ENCODE results near the gene TXNDC15. TPM values are rescaled to one million over a fixed set of nuclear protein-coding genes. Genes with fewer than 3 reads are reported as not detected.
"Not testable (repeated sequence)": the region's sequence is repeated elsewhere in the genome, so short reads cannot be mapped to it uniquely, and the experiment has no call there.

TXNDC15 gene, protein sequence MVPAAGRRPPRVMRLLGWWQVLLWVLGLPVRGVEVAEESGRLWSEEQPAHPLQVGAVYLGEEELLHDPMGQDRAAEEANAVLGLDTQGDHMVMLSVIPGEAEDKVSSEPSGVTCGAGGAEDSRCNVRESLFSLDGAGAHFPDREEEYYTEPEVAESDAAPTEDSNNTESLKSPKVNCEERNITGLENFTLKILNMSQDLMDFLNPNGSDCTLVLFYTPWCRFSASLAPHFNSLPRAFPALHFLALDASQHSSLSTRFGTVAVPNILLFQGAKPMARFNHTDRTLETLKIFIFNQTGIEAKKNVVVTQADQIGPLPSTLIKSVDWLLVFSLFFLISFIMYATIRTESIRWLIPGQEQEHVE
- 10 to 100 TPM; 86.8 to 96.5 TPM for total RNA-seq
- 100 to 1,000 TPM; 111 to 120 TPM for polyA plus RNA-seq (ENCODE audit: insufficient read length in 2 of 2)
- long read RNA-seq, donor 1, transcript TXNDC15-201 (5 exons, 3,548 nt) = major isoform, 19 of 48 reads
- long read RNA-seq, donor 1, partial matches to known transcripts = 25 of 48 reads
- long read RNA-seq, donor 1, other reads (novel, unspliced or antisense) = 0 of 48 reads
- long read RNA-seq, donor 2, transcript TXNDC15-201 (5 exons, 3,548 nt) = major isoform, 8 of 11 reads
- long read RNA-seq, donor 2, partial matches to known transcripts = 0 of 11 reads
- long read RNA-seq, donor 2, other reads (novel, unspliced or antisense) = 0 of 11 reads
- long read RNA-seq, donor 3, transcript TXNDC15-201 (5 exons, 3,548 nt) = major isoform, 10 of 20 reads
- long read RNA-seq, donor 3, partial matches to known transcripts = 6 of 20 reads
- long read RNA-seq, donor 3, other reads (novel, unspliced or antisense) = 0 of 20 reads
- long read RNA-seq, donor 4, transcript TXNDC15-201 (5 exons, 3,548 nt) = major isoform, 22 of 46 reads
- long read RNA-seq, donor 4, partial matches to known transcripts = 21 of 46 reads
- long read RNA-seq, donor 4, other reads (novel, unspliced or antisense) = 0 of 46 reads

DNA sequence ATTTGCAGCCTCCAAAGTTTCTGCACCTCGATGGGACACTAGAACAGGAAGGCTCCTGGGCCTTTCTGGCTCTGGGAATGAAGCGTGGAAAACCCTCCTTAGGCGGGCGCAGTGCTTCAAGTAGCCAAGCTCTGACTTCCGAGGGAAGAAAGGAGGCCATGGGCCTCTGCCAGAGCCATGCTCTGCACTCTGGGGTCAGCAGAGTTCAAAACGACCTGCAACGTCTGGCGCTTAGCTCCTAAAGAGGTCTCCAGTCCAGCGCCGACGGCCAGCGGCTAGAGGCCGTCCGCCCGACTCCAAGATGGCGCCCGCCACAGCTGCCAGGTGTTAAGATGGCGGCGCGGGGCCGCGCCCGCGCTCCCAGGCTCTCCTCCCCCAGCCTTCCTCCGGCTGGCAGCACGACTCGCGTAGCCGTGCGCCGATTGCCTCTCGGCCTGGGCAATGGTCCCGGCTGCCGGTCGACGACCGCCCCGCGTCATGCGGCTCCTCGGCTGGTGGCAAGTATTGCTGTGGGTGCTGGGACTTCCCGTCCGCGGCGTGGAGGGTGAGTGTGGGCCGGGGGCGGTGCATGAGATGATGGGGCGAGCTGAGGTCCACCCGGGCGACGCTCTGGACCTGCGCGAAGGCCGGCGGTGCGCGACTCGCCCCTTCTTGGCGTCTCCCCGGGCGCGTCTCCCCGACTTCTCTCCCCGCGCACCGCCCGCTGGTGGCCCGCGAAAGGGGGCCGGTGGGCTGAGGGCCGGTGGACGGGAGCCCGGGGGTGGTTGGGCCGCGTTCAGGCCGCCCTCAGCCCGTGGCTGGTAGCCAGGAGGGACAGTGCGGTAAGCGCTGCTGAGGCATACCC, at the start of gene TXNDC15:
TXNDC15 (plus strand) TSS at position 385 of the 844 bp plus-strand sequence; CDS start at position 442, 57 bp downstream.
- peak; percentile 77 to 97 (median 84) for DNase-seq (ENCODE audit: low read depth in 4 of 6, low spot score in 6 of 6)
- Histone ChIP-seq H3K4me1 (ENCODE audit: control insufficient read depth, insufficient read depth, low read length) (peaks cover 22% of the 10 kb centered on the region), H3K9me3 (ENCODE audit: control insufficient read depth, insufficient read depth, low read length) (no peaks in the 10 kb centered on the region), H3K4me3 (ENCODE audit: low read depth, low read length) (peak within 1 kb of the TSS; percentile 79), H3K36me3 (ENCODE audit: control insufficient read depth, insufficient read depth, low read length) (peaks cover 3% of the 10 kb centered on the region), H3K27ac (ENCODE audit: low read depth, low read length) (peak within 1 kb of the TSS; percentile 96), H3K27me3 (ENCODE audit: control insufficient read depth, insufficient read depth, low read length) (no peaks in the 10 kb centered on the region)
- 2% methylated on average over 70 of the region's 79 CpGs for WGBS (ENCODE audit: insufficient coverage)

DNA sequence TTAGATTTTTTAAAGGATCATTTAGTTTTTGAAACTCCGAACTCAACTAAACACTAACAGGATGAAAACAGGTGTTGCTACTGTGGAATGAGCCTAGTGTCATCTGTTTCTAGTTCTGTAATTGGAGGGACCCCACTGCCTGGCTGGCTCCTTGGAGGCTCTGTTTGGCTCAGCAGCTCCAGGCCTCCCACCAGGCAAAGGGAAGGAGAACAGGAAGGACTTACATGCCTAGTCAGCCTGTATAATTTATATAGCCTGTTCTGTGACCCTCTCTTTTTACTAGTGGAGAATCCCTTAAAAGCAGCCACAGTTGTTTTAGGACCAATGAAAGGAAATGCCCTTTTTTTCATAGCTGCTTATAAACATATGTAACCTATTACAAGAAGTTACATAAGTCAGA, 49.5 kb upstream of the TXNDC15 start:
- no CpG with 5 or more reads among the region's 1 CpG for WGBS (ENCODE audit: insufficient coverage)
- no peak for DNase-seq (ENCODE audit: low read depth in 4 of 6, low spot score in 6 of 6)
- Histone ChIP-seq H3K9me3 (ENCODE audit: control insufficient read depth, insufficient read depth, low read length) (no peaks in the 10 kb centered on the region), H3K4me3 (ENCODE audit: low read depth, low read length) (no peak overlapping the region), H3K27ac (ENCODE audit: low read depth, low read length) (no peak overlapping the region), H3K27me3 (ENCODE audit: control insufficient read depth, insufficient read depth, low read length) (no peaks in the 10 kb centered on the region), H3K4me1 (ENCODE audit: control insufficient read depth, insufficient read depth, low read length) (no peaks in the 10 kb centered on the region), H3K36me3 (ENCODE audit: control insufficient read depth, insufficient read depth, low read length) (peaks cover 35% of the 10 kb centered on the region)

DNA sequence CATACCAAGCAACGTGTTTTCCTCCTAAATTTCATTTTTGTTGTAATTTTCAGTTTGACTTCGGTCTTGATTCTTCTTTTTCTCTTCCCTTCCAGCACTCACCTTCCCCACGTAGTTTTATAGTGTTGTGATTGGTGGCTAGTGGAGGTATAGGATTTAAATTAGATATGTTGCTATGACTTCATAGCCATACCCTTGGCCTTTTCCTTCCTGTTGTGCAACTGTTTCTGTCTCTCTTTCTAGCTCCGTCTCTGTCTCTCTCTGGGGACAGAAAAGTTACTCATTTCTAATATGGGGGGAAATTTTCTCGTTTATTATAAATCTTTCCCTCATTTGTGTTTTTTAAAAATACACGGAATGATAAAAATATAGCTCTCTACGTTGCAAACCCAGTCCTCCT, 49.0 kb upstream of the TXNDC15 start:
- 86% methylated on average over 2 of the region's 7 CpGs for WGBS (ENCODE audit: insufficient coverage)
- Histone ChIP-seq H3K4me1 (ENCODE audit: control insufficient read depth, insufficient read depth, low read length) (no peaks in the 10 kb centered on the region), H3K36me3 (ENCODE audit: control insufficient read depth, insufficient read depth, low read length) (peaks cover 29% of the 10 kb centered on the region), H3K4me3 (ENCODE audit: low read depth, low read length) (no peak overlapping the region), H3K27ac (ENCODE audit: low read depth, low read length) (no peak overlapping the region), H3K9me3 (ENCODE audit: control insufficient read depth, insufficient read depth, low read length) (no peaks in the 10 kb centered on the region), H3K27me3 (ENCODE audit: control insufficient read depth, insufficient read depth, low read length) (no peaks in the 10 kb centered on the region)
- DNase-seq (ENCODE audit: low read depth in 4 of 6, low spot score in 6 of 6) = no peak

DNA sequence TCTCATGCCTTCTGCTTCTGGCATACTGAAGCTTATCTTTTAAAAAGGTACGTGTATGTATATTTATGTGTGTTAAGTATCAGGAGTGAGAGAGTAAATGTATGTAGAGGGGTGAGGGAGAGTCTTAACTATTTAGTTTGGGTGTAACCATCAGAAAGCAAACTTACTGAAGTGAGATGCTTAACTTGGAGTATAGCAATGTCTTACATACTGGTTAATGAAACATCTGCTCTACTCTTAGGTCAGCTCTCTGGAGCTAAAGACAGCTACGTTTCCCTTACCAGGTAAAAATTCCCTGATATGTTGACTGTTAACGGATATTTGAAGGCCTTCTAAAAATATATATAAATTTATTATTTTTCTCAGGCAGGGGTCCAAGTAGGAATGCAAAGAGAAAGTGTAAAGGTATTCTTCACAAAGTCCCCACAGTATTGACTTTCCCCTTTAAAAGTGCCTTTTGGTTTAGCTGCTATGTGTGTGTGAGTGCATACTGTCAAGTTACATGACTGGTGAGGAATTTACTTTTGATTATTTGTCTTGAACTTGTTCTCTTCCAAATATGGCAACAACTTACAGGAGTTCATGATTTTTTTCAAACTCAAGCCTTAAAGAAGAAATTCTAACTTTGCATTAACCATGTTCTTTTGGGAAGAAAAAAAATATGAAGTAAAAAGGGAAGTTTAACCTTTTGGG, 40.7 kb upstream of the TXNDC15 start:
- H3K9me3 ChIP-seq (ENCODE audit: control insufficient read depth, insufficient read depth, low read length) = no peaks in the 10 kb centered on the region
- peaks cover 26% of the 10 kb centered on the region for H3K36me3 ChIP-seq (ENCODE audit: control insufficient read depth, insufficient read depth, low read length)
- no peak overlapping the region for H3K4me3 ChIP-seq (ENCODE audit: low read depth, low read length)
- H3K27me3 ChIP-seq (ENCODE audit: control insufficient read depth, insufficient read depth, low read length) = no peaks in the 10 kb centered on the region
- DNase-seq (ENCODE audit: low read depth in 4 of 6, low spot score in 6 of 6) = no peak
- H3K4me1 ChIP-seq (ENCODE audit: control insufficient read depth, insufficient read depth, low read length) = no peaks in the 10 kb centered on the region
- WGBS (ENCODE audit: insufficient coverage) = 100% methylated on average over 1 of the region's 3 CpGs
- no peak overlapping the region for H3K27ac ChIP-seq (ENCODE audit: low read depth, low read length)

DNA sequence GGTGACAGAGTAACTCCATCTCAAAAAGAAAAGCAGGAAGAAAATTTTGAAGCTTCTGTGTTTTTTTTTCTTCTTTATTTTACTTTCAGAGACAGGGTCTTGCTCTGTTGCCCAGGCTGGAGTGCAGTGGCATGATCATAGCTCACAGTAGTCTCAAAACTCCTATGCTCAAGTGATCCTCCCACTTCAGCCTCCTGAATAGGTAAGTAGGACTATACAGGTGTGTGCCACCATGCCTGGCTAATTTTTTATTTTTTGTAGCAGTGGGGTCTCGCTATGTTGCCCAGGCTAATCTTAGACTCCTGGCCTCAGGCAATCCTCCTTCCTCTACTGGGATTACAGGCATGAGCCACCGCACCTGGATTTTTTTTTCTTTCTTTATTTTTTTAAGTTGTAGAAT, 38.5 kb upstream of the TXNDC15 start:
- DNase-seq (ENCODE audit: low read depth in 4 of 6, low spot score in 6 of 6) = no peak
- no peak overlapping the region for H3K27ac ChIP-seq (ENCODE audit: low read depth, low read length)
- H3K27me3 ChIP-seq (ENCODE audit: control insufficient read depth, insufficient read depth, low read length) = no peaks in the 10 kb centered on the region
- no peaks in the 10 kb centered on the region for H3K4me1 ChIP-seq (ENCODE audit: control insufficient read depth, insufficient read depth, low read length)
- H3K36me3 ChIP-seq (ENCODE audit: control insufficient read depth, insufficient read depth, low read length) = peaks cover 40% of the 10 kb centered on the region
- no peaks in the 10 kb centered on the region for H3K9me3 ChIP-seq (ENCODE audit: control insufficient read depth, insufficient read depth, low read length)
- H3K4me3 ChIP-seq (ENCODE audit: low read depth, low read length) = no peak overlapping the region
- WGBS (ENCODE audit: insufficient coverage) = no CpG with 5 or more reads among the region's 2 CpGs

DNA sequence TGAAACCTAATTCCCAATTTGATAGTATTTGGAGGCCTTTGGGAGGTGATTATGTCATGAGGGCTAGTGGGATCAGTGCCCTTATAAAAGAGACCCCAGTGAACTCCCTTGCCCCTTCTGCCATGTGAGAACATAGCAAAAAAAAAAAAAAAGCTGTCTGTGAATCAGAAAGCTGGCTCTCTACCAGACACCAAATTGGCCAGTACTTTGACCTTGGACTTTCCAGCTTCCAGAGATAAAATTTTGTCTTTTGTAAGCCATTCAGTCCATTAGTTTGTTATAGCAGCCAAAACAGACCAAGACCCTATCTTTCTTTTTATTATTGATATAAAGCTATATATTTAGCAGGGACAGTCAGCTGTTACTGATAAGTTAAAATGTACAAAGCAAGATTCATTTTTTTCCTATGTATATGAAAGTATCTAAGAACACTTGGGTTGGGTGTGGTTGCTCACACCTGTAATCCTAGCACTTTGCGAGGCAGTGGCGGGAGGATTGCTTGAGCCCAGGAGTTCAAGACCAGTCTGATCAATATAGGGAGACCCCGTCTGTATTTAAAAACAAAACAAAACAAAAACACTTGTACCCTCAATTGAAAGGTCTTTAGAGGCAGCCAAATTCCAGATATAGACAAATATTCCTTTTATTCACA, 36.5 kb upstream of the TXNDC15 start:
- Histone ChIP-seq H3K27ac (ENCODE audit: low read depth, low read length) (no peak overlapping the region), H3K4me1 (ENCODE audit: control insufficient read depth, insufficient read depth, low read length) (no peaks in the 10 kb centered on the region), H3K9me3 (ENCODE audit: control insufficient read depth, insufficient read depth, low read length) (no peaks in the 10 kb centered on the region), H3K36me3 (ENCODE audit: control insufficient read depth, insufficient read depth, low read length) (peaks cover 36% of the 10 kb centered on the region), H3K27me3 (ENCODE audit: control insufficient read depth, insufficient read depth, low read length) (no peaks in the 10 kb centered on the region), H3K4me3 (ENCODE audit: low read depth, low read length) (no peak overlapping the region)
- 83% methylated on average over 1 of the region's 3 CpGs for WGBS (ENCODE audit: insufficient coverage)
- no peak for DNase-seq (ENCODE audit: low read depth in 4 of 6, low spot score in 6 of 6)

DNA sequence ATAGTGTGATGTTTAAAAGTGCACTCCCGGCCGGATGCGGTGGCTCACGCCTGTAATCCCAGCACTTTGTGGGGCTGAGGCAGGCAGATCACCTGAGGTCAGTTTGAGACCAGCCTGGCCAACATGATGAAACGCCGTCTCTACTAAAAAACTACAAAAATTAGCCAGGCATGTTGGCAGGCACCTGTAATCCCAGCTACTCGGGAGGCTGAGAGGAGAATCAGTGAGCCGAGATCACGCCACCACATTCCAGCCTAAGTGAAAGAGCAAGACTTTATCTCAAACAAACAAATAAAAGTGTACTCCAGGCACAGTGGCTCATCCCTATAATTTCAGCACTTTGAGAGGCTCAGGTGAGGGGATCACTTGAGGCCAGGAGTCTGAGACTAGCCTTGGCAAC, 35.8 kb upstream of the TXNDC15 start:
- 98% methylated on average over 7 of the region's 9 CpGs for WGBS (ENCODE audit: insufficient coverage)
- not testable (repeated sequence) for H3K9me3 ChIP-seq (ENCODE audit: control insufficient read depth, insufficient read depth, low read length); DNase-seq (ENCODE audit: low read depth in 4 of 6, low spot score in 6 of 6); H3K27ac ChIP-seq (ENCODE audit: low read depth, low read length); H3K4me1 ChIP-seq (ENCODE audit: control insufficient read depth, insufficient read depth, low read length); H3K4me3 ChIP-seq (ENCODE audit: low read depth, low read length); H3K27me3 ChIP-seq (ENCODE audit: control insufficient read depth, insufficient read depth, low read length)
- peaks cover 35% of the 10 kb centered on the region for H3K36me3 ChIP-seq (ENCODE audit: control insufficient read depth, insufficient read depth, low read length)

DNA sequence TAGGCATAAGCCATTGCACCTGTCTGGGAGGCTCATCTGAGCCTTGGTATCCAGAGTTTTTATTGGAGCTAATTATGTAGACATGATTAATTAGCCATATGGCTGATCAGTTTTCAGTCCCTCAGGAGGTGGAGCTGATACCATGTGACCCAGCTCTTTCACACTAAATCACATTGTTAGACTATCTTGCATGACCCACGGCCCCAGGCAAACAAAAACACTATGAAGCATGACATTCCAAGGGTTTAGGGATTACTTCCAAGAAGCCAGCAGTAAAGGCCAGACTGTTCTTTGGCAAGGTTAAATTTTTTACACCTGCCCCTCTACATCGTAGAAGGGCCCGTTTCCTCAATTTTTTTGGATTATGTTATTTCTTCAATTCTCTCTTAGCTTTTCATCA, 33.4 kb upstream of the TXNDC15 start:
- DNase-seq (ENCODE audit: low read depth in 4 of 6, low spot score in 6 of 6) = no peak
- no peaks in the 10 kb centered on the region for H3K27me3 ChIP-seq (ENCODE audit: control insufficient read depth, insufficient read depth, low read length)
- WGBS (ENCODE audit: insufficient coverage) = no CpG with 5 or more reads among the region's 3 CpGs
- H3K27ac ChIP-seq (ENCODE audit: low read depth, low read length) = no peak overlapping the region
- no peak overlapping the region for H3K4me3 ChIP-seq (ENCODE audit: low read depth, low read length)
- H3K4me1 ChIP-seq (ENCODE audit: control insufficient read depth, insufficient read depth, low read length) = no peaks in the 10 kb centered on the region
- H3K36me3 ChIP-seq (ENCODE audit: control insufficient read depth, insufficient read depth, low read length) = peaks cover 25% of the 10 kb centered on the region
- no peaks in the 10 kb centered on the region for H3K9me3 ChIP-seq (ENCODE audit: control insufficient read depth, insufficient read depth, low read length)
